Kidney glomerular epithelial cell (primary cell): Measurements from ENCODE around the gene BLNK.
A peak's percentile ranks its signal among the peaks of the same experiment; 100 is the strongest.

Source experiments
- DNase-seq: peaks from one replicate; lab custom pipeline; 2025; lab: John Stamatoyannopoulos, UW

Gene BLNK

GRCh38 chr10:96288151-96288621 lies 16.8 kb upstream of the BLNK start:
- no peak for DNase-seq

DNA sequence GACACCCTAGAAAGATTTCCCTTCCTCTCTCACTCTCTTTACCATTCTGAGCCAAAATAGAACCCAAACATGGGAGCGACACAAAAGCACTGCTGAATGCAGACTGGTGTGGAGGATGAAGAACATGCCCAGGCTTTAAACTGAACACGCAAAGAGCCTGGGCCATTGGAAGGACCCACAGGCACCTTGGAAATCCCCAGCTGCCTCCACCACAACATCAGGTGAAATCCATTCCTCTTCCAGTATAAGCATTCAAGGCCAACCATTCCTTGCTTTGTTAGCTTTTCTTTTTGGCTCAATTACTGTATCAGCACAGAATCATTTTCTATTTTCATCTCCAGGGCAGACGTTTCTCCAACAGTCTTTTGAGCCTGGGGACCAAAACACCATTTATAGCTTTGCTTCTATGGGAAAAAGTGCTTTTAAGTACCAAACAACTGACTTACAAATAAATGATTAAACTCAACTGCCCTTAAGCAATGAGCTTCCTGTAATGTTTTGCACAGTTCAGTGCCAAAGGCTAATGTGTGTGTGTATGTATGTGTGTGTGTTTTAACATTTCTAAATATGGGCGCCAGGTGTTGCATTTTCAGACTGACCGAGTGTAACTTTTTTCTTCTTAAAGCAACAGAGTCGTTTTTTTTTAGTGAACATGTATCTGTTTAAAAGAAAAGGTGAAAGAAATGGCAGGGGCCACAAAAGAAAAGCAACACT lies 16.2 kb upstream of the BLNK start:
- DNase-seq: peak; percentile 73

DNA sequence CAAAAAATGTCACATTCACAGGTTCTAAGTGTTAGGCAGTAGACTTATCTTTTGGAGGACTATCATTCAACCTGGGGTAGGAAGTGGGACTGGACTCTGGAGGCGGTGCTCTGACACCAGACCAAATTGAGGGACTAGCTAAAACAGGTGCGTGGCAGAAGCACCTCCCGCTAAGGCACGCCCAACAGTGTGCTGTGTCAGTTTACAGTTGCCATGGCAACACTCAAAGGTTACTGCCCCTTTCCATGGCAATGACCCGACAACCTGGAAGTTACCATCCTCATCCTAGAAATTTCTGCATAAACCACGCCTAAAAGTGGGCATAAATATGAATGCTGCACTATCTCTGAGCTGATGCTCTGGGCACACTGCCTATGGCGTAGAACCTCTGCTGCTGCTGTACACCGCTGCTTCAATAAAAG lies 14.0 kb upstream of the BLNK start:
- no peak for DNase-seq

GRCh38 chr10:96283756-96284155 lies 12.4 kb upstream of the BLNK start:
- no peak for DNase-seq

DNA sequence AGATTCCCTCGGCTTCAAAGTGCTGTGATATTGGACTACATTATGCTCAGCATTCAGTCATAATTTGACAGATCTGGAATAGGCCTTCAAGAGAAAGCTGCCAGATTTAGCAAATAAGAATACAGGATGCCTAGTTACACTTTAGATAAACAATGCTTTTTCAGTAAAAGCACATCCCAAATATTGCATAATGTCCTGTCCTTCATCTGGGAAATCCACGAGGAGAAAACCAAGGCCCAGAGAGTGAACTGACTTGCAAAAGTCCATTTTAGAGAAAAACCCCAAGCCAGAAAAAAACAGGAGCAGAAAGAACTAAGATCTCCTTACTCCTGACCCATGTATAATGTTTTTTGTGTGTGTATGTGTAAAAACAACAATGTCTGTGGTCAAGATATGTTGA lies 12.0 kb upstream of the BLNK start:
- DNase-seq: no peak

GRCh38 chr10:96281444-96282029 lies 10.2 kb upstream of the BLNK start:
- no peak for DNase-seq

- DNase-seq: no peak
Measured at GRCh38 chr10:96280859-96281258, 9.5 kb upstream of the BLNK start.

DNA sequence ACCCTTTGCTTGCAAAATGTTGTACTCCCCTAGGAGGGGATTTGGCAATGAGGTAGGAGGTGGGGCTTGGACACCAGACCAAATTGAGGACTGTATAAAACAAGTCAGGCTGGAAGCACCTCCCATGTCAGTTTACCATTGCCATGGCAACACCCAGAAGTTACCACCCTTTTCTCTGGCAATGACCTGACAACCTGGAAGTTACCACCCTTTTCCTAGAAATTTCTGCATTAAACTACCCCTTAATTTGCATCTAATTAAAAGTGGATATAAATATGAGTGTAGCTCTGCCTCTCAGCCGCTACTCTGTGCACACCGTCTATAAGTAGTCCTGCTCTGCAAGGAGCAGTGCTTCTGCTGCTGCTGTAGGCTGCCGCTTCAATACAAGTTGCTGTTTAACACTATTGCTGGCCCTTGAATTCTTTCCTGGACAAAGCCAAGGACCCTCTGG lies 7.8 kb upstream of the BLNK start:
- DNase-seq: no peak

GRCh38 chr10:96276831-96277230 lies 5.5 kb upstream of the BLNK start:
- no peak for DNase-seq

DNA sequence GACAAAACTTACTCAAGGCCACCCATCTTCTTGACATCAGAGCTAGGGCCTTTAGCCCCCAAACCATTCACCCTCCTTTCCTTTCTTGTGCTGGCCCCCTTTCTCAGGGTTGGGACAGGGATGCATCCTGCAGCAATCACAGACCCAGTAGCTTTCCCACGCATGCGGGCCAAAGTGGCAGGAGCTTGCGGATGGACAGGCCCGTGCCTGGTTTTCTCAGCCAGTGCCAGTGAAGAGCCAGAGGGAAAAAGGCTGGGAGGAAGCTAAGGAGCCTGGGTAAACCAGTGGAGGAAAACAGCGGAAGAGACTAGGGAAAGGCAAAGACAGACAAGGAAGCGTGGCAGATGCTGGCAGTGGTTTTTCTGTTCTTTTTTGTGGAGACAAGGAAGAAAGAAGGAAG lies 5.1 kb upstream of the BLNK start:
- DNase-seq: no peak

DNA sequence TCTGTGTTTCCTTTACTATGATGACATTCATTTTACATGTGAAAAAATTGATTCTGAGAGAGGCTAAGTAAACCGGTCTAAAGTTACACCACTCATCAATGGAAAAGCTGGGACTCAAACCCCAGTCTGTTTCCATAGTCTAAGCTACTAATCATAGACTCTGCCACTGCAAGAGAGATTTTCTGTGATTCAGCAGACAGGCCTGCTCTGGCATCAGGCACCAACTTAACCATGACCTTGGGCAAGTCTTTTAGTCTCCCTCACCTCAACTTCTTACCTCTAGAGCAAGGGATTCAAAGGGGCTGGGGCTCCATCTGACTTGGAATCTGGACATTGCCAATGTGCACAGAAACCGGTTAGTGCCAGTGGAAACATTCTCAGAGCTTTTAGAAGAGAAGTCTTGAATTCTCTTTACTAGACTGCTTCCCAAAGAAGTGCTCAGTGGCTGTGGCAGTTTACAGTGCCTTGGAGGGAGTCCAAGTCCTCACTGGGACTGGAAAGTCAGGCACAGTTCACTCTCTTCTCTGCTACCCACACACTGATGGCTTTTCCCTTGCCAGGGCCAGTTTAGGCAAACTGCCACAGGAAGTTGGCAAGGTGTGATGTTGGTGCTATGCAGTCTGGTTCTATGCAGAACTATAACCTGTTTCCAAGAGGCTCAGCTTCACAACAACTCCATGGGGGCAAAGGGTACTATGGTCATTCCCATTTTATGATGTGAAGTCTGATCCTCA lies 4.5 kb upstream of the BLNK start:
- no peak for DNase-seq

GRCh38 chr10:96272316-96273280 lies 1.2 kb upstream of the BLNK start:
- DNase-seq: no peak

GRCh38 chr10:96270571-96270970 lies 798 bp downstream of the BLNK start:
- DNase-seq: no peak

GRCh38 chr10:96269438-96270300 lies 1.7 kb downstream of the BLNK start:
- DNase-seq: no peak

- DNase-seq: no peak
Measured at GRCh38 chr10:96268341-96268909, 2.9 kb downstream of the BLNK start.

- DNase-seq: no peak
Measured at GRCh38 chr10:96267234-96267705, 4.1 kb downstream of the BLNK start.

- DNase-seq: no peak
Measured at GRCh38 chr10:96266118-96266770, 5.1 kb downstream of the BLNK start.

DNA sequence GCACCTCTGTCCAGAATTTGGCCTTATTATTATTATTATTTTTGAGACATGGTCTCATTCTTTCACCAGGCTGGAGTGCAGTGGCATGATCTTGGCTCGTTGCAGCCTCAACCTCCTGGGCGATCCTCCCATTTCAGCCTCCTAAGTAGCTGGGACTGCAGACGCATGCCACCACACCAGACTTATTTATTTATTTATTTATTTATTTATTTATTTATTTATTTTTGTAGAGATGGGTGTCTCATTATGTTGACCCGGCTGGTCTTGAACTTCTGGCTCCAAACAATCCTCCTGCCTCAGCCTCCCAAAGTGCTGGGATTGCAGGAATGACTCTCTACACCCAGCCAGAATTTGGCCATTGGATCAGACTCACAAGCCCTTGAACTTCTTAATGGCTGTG lies 6.4 kb downstream of the BLNK start:
- no peak for DNase-seq

- no peak for DNase-seq
Measured at GRCh38 chr10:96263669-96264068, 7.7 kb downstream of the BLNK start.

DNA sequence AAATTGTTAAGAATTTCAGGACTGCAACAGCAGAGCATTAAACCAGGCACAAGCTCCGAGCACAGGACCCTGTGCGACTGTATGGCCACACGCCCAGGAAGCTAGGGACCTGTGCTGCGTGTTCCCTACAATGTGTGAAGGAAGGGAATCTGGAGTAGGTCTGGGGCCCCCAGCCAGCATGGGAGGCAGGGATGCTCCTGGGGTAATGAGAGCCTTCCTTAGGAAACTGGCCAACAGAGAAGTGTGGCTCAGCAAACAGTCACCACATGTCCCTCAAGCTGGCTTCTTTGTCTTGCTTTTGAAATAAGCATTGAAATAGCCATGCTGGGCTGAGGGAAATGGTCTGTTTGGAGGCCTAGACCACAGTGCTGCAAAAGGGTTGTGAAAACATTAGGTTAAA lies 8.2 kb downstream of the BLNK start:
- DNase-seq: no peak
